ENCODE data around the gene ZSCAN30.

- TF ChIP-seq EP300 (IDR thresholded peaks at IDR 0.05; ENCODE audit: low read depth in 2 of 2, low read length in 2 of 2) (no peak), EP300 (CRISPR knock-in tag; IDR thresholded peaks at IDR 0.05; ENCODE audit: borderline replicate concordance) (no peak), CTCF (CRISPR knock-in tag; IDR thresholded peaks at IDR 0.05) (no peak), MAX (IDR thresholded peaks at IDR 0.05) (no peak), POLR2AphosphoS5 (IDR thresholded peaks at IDR 0.05; ENCODE audit: low read depth, low read length) (no peak), POGZ (CRISPR knock-in tag; IDR thresholded peaks at IDR 0.05) (no peak), U2AF2 (IDR thresholded peaks at IDR 0.05; ENCODE audit: low read depth, low read length) (no peak), RAD51 (IDR thresholded peaks at IDR 0.05; ENCODE audit: borderline replicate concordance) (no peak), POLR2AphosphoS2 (IDR thresholded peaks at IDR 0.05; ENCODE audit: low read depth, low read length) (no peak), FOXA3 (CRISPR knock-in tag; IDR thresholded peaks at IDR 0.05) (no peak), CBFB (CRISPR knock-in tag; IDR thresholded peaks at IDR 0.05) (no peak), GABPA (IDR thresholded peaks at IDR 0.05; ENCODE audit: low read depth, low read length) (no peak), GABPA (CRISPR knock-in tag; IDR thresholded peaks at IDR 0.05; ENCODE audit: low read depth) (no peak)
Observed at GRCh38 chr18:35337286-35337685, 47.3 kb upstream of the ZSCAN30 start.

All from HepG2 (cell line).